Left forelimb (tissue), 1 donor: ENCODE data around the gene TRAIP.

Source experiments
- DNase-seq: peaks from one replicate; pipeline ENCODE4 v3.0.0-alpha.2; 2018; ENCODE audit warnings: low spot score

The TRAIP gene

DNA sequence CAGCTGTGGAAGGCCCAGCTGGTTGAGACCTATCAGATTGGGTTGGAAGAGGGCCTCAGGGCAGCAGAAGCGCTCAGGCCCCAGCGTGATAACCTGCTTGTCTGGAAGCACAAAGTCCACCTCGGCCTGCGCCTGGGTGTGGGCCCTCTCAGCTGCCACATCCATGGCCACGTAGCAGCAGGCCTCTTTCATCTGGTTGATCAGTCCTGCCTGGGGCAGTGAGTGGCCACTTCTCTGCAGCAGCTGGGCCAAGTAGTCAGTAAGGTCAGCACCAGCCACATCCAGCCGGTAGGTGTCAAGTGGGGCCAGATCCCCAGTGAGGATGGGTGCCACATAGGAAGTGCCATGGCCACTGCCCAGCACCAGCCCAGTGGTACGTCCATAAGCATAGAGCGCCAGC is 17.3 kb upstream of the TRAIP start:
- no peak for DNase-seq

DNA sequence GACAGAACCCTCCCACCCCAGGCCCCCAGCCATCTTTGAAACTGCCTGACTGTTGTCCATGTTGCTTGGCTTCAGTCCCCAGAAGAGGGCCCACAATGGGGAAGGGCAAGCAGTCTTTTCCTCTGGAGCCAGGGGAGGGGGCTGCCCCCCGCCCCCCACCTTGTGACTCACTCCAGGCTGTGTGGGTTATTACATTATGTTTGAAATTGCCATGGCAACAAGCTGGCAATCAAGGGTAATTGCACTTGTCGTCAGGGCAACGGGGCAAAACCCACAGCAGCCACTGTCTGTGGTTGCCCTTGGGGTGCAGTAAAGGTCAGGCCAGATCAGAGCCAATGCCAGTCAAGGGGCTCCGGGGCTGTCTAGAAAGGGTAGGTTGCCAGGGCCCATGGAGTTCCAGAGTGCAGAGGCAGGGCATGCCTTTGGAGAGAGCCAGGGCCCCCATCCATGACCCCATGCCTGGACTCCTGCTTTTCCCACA is 16.5 kb upstream of the TRAIP start:
- DNase-seq: no peak

DNA sequence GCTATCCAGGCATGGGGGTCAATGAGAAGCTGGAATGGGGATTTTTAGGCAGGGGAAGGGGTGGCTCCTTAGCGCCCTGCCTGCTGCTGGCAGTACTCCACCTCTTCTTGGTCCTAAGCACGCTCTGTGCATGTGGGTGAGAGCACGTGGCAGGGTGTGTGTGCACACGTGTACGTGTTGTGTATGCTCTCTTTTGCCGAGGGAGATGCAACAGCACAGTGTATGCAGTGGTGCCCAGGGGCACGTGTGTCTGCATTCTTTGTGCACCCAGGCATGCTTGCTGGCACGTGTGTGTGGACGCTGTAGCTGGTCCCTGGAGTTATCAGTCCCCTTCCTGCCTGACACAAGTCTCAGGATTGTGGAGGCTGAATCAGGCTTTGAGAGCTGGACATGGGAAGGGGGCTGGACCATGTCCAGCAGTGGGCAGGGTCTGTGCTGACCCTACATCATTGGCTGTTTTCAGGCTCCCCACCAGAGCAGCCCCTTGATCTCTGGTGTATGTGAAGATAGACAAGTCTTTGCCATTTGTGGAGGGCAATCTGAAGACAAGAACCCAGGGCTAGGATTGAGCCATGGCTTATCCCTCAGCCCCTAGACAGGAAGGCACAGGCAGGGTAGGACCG is 15.3 kb upstream of the TRAIP start:
- no peak for DNase-seq

DNA sequence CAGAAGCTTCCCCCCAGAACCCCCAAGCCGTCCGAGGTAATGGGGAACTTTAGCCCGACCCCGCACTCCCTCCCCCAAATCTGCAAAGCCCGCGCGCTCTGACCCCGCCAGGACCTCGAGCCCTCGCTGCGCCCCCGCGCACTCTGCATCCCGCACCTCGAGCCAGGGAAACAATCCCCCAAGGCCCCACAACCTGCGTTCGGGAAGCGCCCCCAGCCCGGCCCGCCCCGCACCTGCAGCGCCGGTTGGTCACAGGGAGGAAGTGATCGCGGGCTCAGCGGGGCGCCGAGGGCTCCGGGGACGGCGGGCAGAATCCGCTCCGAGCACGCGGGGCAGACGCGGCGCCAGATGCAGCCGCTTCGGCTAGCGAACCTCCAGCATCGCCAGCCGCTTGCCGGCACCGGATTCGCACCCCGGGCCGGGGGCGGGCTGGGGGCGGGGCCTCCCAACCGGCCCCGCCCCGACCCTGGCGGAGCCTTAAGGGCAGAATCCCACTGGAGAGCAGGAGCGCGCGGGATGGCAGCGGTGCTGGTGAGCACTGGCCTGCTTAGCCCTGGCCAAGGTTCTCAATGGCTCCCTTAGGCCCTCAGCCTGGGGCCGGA is 13.3 kb upstream of the TRAIP start, which contains the start of gene CAMKV:
CAMKV (minus strand) TSS at position 382 of the 602 bp plus-strand sequence. CDS start 7,518 bp downstream, outside the sequence.
- DNase-seq: no peak

DNA sequence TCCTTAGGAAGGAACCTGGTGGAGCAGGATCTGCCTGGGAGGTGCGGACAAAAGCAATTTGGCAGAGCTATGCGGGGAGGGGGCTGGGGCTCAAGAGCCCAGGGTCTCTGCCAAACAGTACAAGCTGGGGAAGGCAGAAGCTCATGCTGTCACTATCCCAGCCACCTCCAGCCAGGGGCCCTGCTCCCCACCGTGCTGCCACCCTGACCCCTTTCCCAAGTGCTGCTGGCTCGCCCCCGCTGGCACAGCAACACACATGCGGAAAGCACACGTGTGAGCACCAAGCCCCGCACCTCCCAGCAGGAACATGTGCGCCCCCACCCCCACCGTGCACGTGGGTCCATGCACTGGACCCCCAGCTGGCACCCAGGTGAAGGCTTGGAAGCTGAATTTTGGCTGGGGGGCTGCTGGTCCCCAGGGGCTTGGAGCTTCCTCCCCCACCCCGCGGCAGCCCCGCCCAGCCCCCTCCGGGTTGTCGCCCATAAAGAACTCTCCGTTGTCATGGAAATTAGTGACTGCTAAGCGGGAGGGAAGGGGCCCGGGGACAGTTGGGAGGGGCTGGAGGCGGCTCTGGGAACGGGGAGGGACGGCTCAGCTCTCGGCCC is 12.6 kb upstream of the TRAIP start:
- no peak for DNase-seq

DNA sequence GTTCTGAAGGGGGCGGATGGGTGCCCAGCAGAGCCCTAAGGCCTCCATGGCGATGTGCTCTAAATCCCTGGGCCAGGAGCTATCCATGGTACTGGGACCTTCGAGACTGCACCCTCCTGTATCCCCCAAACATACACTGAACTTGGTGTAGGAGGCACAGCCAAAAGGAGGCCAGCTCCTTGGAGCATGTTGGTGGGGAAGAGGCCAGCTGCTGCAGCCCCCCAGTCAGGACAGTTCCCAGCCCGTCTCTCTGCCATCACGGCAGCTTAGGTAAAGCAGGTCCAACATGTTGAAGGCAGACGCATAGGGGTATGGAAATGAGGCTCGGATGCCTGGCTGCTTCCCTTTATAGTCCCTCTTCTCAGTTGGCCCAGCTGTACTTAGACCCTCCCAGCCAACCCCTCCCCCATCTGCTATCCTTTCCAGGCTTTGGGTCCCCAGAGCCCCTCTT is 11.5 kb upstream of the TRAIP start:
- DNase-seq: no peak

DNA sequence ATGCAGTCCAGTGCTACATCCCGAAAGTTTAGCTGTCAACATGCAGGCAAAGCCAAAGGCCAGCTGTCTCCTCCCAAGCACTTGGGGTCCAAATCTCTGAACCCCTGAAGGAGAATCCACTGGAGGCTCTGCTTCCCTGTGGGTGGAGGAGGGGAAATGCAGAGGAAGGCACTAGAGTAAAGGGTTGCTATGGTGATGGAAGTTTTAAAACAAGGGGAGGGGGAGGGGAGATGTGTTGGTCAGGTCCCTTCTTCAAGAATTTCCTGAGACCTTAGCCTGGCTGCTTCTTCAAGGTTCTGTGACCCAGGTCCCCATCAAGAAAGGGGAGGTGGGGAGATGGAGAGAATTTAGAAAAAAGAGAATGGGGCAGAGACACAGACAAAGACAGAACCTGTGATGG is 11.0 kb upstream of the TRAIP start:
- DNase-seq: no peak

DNA sequence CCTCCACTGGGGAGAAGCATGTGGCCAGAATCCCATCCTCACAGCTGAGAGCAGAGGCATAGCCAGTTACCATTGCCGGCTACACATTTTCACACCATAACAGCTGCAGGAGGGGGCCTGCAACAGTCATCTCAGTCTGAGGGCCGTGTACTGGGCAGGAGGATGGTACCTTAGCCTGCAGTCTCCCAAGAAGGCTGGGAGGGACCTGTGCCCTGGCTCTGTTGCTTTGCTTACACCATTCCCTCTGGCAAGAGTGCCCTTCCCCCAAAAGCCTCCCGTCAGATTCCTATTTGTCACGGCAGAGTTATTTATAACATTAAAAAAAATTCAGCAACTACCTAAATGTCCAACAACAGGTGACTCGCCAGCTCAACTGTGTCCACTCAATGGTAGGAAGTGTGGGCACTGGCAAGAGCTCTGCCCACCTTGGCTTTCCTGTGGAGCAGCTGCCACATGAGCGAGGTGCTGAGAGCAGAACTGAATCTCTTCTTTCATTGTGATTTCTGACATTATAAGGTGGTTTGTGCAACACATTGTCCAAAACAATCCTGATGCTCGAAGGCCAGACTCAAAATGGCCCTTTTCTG is 8.9 kb upstream of the TRAIP start:
- DNase-seq: no peak

DNA sequence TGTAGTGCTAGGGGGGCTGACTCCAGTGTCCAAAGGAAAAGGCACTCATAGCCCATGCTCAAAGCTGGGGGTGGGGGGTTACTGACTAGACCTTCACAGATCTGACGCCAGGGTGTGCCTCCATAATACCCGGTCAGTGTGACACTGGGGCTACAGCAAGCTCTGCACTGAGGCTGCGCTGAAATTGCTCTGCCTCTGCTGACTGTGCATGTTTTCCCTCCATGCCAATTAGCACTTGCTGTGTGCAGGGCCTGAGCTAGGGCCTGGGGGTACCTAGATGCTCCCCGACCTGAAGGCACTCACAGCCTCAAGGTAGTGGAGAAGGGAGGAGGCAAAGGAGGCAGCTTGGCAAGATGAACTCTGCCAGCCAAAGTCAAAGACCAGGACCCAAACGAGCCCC is 8.1 kb upstream of the TRAIP start:
- DNase-seq: no peak

DNA sequence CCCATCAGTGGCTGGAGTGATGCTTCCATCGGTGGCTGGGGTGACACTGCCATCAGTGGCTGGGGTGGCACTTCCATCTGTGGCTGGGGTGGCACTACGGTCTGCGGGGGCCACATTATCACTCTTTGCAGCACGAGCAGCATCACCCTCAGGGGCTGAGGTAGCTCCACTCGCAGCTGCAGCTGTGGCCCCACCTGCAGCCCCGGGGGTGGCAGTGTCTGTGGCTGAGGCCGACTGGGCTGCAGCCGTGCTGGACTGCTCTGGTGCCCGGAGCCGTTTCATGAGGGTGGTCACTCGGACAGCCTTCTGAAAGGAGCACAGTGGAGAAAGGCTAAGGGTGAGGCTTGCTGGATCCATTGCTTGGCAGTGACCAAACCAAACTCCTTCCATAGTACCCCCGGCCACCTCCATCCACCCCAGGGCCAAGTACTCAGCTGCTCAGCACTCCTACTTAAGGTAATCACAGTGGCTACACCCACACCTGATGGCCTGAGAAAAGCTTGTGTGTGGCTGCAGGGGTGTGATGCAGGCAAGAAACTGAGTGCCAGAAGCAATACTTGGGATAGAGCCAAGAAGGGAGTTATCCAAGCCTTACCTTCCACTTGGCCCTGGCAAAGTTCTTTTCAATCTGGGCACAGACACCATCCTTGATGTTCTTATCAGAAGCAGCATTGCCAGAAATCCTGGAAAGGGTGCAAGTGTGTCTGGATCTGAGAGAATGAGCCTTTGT is 3.4 kb upstream of the TRAIP start:
- DNase-seq: no peak

DNA sequence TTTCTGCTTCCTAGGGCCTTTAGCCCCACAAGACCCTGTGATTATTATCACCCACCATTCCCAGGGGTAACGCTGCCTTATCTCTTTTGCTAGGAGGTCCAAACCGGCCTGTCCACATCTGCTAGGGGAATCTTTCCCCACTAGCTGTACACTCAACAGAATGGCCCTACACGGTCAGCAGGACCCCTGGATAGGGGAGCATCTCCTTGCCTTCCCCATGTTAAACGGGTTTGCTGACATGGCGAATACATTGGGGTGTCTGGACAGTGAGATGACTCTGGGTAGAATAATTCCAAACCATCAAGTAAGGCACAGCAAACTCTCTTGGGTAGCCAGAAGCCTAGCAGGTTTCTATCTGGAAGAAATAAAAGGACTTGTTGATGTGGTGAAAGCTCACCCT is 702 bp downstream of the TRAIP start:
- no peak for DNase-seq

DNA sequence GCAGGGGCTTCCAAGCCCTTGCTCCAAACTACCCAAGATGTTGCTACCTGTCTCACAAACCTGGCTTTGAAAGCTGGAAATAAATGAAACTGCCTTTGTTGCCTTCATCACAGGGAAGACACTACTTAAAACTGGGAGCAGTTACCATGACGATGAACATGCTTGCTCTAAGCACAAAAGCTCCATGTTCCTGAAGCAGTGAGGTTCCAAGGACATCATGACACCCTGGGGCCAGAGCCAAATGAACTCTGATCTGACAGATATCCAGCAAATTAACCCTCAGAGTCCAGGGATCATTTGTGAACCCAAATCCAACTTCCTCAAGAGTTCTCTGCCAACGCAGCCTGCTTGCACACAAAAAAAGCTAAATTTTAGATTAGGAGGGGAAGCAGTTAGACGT is 10.7 kb downstream of the TRAIP start:
- no peak for DNase-seq

DNA sequence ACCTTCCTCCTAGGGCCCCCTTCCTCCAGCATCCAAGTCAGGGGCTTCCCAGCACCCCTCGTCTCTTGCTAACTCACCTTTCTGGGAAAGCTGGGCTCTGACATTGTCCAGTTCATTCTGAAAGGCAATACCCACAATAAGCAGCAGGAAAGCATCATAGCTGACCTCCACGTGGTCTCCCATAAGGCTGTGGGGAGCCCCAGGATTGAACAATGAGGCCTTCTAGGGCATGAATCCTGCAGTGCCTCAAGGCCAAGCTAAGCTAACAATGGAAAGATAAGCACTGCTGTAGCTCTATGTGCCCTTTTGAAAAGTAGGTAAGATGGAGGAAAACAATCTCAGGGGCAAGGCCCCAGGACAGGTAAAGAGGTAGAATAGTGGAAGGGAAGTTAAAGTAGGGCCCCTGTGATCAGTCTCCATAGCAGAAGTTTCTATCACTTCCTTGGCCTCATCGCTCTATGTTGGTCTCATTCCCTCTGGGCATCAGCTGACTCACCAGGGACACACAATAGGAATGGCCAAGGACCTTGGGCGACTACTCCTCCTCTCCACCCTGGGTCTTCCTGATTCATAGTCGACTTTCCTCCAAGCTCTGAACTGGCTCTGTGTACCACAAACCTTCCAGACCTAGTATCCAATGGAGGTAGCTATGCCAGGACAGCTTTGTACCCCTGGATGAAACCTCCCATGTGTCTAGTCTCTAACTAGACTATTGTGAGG is 11.7 kb downstream of the TRAIP start:
- DNase-seq: no peak

DNA sequence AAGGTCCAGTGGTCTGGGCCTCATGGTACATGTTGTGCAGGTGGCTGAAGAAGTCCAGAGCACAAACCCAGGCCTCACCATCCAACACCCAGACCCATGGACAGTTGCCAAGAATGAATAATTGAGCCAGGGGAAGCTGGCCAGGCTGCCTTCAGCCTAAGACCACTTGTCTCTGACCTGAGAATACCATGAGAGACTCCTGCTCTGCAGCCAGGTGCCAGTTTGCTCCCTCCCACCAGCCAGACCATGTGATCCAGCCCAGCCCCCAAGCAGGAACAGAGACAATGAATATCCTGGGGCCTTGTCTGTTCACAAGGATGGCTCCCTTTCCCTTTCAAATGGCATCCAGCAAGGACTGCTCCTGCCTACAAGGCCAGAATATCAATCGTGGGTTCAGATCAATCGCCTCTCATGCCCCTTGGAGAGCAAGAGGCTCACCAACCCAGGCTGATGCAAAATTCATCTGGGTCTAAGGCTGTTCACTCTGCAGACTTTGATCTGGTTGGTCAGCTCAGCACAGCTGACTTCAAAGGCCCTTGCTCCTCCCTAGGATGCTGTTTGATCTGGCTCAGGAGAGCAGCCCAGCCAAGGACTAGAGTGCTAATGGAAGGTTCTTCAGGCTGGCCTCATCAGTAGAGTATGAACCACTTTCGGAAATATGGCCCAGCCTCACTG is 13.4 kb downstream of the TRAIP start:
- no peak for DNase-seq

DNA sequence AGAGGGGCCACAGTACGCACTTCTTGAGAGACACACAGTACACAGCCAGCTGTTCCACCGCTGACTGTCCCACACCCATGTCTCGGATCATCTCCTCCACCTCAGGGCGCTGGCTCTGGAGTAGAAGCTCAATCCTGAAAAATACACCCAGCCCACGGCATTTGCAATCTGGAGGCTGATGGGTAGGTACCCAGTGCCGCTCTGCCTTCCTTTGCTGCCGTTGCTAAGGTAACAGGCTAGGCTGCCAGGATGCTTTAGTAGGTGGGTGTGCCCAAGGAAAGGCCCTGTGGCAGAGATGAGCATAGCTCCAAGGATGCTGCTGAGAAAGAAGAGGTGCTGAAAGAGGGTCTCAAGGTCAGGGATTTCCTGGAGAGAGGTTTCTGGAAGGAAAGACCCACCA is 14.6 kb downstream of the TRAIP start:
- no peak for DNase-seq

DNA sequence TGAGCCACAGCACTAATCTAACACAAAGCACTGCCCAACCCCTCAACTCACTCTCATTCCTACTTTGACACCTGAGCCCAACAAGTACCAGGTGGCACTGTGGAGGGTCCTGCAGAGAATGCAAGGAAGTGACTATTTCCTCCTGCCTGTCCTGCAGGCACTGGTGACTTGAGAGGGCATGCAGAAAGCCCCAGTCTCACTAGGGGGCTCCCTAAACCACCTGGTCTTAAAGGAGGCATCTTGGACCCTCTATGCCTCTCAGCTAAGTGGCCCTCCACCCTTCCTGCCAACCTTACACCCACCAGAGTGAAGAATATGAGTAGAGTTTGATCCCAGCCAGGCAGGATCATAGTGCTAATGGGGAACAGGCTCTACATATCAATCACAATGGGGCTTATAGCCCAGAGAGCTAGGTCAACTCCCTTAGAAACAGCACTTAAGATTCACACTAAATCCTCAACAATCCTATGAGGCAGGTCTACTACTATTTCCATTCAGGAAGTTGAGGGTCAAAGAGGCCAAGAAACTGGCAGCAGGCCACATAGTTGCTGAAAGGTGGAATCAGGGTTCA is 15.2 kb downstream of the TRAIP start:
- no peak for DNase-seq

DNA sequence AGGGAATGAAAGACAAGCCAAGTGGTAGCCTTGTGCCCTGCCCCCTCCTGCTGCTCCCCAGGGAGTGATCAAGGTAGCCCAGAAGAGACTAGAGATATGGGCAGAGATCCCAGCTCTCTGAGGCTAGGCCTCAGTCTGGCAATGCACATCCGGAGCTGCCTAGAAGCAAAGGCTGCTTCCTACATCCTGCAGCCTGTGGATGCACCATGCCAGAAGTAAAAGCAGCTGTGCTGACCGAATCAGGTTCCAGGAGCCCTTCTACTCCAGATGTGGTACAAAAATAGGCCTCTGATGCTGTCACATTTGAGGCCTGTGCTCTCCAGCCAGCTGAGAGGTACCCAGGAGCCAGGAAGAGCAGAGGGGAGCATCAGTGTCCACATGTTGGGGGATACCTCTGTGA is 16.0 kb downstream of the TRAIP start:
- DNase-seq: peak; percentile 71

DNA sequence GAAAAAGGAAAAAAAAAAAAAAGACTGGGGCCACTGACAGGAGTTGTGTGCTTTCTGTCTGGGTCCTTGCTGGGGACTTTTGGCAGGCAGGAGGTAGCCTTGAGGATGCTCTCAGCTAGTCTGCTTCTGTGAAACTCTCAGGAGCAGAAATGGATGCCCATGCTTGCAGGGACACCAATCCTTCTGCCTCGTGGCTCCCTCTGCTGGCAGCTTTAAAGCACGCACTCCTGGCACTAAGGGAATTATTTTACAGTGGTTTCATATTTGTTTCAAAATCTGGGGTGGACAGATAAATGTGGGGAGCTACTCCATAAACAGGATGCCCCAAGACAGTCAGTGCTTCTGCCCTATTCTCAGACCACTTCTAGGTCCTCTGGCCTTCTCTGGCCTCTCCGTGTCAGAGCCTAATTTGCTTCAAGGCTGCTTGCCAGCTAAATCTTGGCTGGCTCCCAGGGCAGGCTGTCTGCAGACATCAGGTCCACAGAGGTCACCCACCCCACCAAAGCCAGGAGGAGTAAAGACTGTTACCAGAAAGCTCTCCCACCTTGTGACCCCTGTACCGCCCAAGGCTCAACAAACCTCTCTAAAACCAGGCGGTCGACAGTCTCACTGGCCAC is 17.1 kb downstream of the TRAIP start:
- peak; percentile 81 for DNase-seq

DNA sequence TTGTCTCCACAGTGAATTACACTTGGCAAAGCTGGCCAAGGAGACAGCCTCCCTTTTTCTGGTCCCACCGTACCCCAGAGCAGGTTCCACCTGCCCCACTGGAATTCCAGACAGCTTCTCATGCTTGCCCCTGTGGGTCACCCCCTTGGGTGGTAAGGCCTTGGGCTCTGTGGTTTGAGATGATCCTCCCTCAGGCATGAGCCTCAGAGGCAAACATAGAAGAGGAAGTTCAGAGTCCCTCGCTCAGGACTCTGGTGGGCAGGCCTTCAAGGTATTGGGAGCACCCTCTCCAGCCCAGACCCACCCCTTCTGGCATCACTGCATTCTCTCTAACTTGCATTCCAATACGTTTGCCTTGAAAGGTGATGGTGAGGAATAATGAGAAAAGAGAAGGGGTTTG is 25.0 kb downstream of the TRAIP start:
- DNase-seq: no peak

DNA sequence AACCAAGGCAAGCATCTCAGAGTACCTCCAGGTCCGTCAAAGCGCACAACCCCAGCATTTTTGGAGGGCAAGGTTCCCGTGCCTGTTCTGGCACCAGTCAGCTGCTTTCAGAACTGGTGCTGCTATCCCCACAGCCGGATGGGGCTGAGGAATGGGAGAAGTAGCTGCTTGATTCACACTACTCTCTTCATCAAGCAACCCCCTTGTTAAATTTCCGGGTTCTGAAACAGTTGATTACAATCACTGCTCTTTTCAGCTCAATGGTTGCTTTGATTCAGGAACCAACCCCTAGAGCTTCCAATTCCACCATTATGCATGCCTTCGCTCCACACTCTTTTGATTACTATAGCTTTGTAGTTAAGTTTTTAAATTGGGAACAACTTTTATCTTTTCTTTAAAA is 30.3 kb downstream of the TRAIP start:
- no peak for DNase-seq
